Progenitor cell of endocrine pancreas (in vitro differentiated cells): Measurements from ENCODE around the gene HNRNPH2. TPM values are rescaled to one million over a fixed set of nuclear protein-coding genes. Genes with fewer than 3 reads are reported as not detected.

ENCODE experiments used
- DNase-seq: peaks from one replicate; pipeline ENCODE4 v3.0.0; 2021; ENCODE audit warnings: low spot score; ENCODE audit not compliant: unreplicated experiment
- H3K27ac Mint-ChIP-seq: 2 replicates; pipeline ENCODE4 v1.8.0; 2021; ENCODE audit warnings: mild to moderate bottlenecking, moderate library complexity, mixed read lengths
- H3K27me3 Mint-ChIP-seq: 2 replicates; pipeline ENCODE4 v1.8.0; 2021; ENCODE audit warnings: mixed read lengths
- H3K36me3 Mint-ChIP-seq: 2 replicates; pipeline ENCODE4 v1.8.0; 2022; ENCODE audit warnings: mixed read lengths; ENCODE audit not compliant: insufficient read depth
- H3K4me1 Mint-ChIP-seq: 2 replicates; pipeline ENCODE4 v1.8.0; 2021; ENCODE audit warnings: low read depth, mixed read lengths
- H3K4me3 Mint-ChIP-seq: 2 replicates; pipeline ENCODE4 v1.8.0; 2021; ENCODE audit warnings: low read depth, mild to moderate bottlenecking, moderate library complexity, mixed read lengths
- H3K9me3 Mint-ChIP-seq: 2 replicates; pipeline ENCODE4 v1.8.0; 2021; ENCODE audit warnings: low read depth, mixed read lengths
- total RNA-seq: library from RNA; stranded (reverse); gene quantifications from 2 replicates; pipeline ENCODE4 v1.2.1, GENCODE V29; 2021
- TF ChIP-seq, protein P1 (sequence below): fragments of 200-600 bp; sonication (generic); IDR thresholded peaks from one replicate; pipeline ENCODE4 v1.5.0; 2021; ENCODE audit warnings: antibody characterized with exemption, mild to moderate bottlenecking; ENCODE audit not compliant: unreplicated experiment

The HNRNPH2 gene
- total RNA-seq, 1 donor from 2014 or later, result 72.4 TPM

DNA sequence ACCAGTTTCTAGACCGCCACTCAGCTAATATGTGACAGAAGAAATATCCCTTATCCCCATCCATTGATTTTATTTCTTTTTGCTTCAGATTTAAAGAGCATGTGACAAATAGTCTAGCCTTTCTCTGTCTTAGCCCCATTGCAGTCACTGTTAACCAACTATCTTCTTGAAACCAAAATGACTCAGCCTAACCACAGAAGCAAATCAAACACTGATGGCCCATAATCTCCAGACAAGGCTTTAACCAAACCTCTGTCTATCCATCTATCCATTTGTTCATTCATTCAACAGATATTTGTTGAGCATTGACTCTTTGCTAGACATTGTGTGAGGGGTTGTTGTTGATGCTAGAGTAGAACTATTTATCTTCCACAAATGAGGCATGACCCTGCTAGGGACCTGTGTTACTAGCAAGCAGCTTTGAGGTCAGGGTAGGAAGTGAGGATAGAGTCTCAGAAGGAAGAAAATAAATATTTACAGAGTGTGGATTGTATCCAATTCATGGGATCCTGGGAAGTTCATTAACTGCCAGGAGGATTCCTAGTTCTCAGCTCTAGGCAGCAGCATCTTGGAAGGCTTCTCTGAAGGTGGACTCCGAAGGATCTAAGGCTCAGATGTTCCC lies 22.5 kb downstream of the HNRNPH2 start:
- TF ChIP-seq, protein P1, sequence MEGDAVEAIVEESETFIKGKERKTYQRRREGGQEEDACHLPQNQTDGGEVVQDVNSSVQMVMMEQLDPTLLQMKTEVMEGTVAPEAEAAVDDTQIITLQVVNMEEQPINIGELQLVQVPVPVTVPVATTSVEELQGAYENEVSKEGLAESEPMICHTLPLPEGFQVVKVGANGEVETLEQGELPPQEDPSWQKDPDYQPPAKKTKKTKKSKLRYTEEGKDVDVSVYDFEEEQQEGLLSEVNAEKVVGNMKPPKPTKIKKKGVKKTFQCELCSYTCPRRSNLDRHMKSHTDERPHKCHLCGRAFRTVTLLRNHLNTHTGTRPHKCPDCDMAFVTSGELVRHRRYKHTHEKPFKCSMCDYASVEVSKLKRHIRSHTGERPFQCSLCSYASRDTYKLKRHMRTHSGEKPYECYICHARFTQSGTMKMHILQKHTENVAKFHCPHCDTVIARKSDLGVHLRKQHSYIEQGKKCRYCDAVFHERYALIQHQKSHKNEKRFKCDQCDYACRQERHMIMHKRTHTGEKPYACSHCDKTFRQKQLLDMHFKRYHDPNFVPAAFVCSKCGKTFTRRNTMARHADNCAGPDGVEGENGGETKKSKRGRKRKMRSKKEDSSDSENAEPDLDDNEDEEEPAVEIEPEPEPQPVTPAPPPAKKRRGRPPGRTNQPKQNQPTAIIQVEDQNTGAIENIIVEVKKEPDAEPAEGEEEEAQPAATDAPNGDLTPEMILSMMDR, result no peak
- H3K27me3 Mint-ChIP-seq, result no peaks in the 10 kb centered on the region
- peaks cover 20% of the 10 kb centered on the region for H3K9me3 Mint-ChIP-seq
- peaks cover 31% of the 10 kb centered on the region for H3K36me3 Mint-ChIP-seq
- H3K27ac Mint-ChIP-seq, result no peak overlapping the region
- H3K4me1 Mint-ChIP-seq, result peaks cover 9% of the 10 kb centered on the region
- no peak for DNase-seq
- no peak overlapping the region for H3K4me3 Mint-ChIP-seq

DNA sequence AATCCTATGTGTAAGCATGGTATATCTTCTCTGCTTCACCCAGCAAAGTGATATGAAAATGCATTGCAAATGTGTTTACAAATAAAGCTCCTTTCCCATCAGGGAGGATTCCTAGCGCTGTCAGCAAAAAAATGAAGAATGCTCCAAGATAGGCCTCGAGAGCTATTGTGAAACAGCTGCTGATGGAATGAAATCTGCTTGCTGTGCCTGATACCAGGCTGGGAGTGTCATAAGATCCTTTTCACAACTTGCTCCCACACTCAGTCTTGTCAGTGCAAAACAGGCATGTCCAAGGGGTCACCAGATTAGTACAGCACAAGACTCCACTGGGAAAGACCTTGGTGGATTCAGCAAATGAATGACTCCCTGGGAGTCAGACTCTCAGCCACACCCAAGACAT lies 34.1 kb downstream of the HNRNPH2 start:
- DNase-seq, result no peak
- Mint-ChIP-seq H3K4me1 (no peaks in the 10 kb centered on the region), H3K27me3 (no peaks in the 10 kb centered on the region), H3K36me3 (peaks cover 30% of the 10 kb centered on the region), H3K4me3 (no peak overlapping the region), H3K9me3 (peaks cover 15% of the 10 kb centered on the region), H3K27ac (no peak overlapping the region)
- TF ChIP-seq, protein P1, result no peak

DNA sequence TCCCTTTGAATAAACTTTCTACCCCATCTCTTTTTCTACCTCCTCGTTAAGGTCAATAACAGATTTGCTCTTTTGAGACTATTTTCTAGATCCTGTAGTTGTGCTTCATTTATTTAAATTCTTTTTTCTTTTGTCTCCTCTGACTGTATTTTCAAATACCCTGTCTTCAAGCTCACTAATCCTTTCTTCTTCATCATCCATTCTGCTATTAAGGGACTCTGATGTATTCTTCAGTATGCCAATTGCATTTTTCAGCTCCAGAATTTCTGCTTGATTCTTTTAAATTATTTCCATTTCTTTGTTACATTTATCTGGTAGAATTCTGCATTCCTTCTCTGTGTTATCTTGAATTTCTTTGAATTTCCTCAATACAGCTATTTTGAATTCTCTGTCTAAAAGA lies 41.3 kb downstream of the HNRNPH2 start:
- Mint-ChIP-seq H3K36me3 (peaks cover 20% of the 10 kb centered on the region), H3K4me1 (no peaks in the 10 kb centered on the region), H3K27ac (no peak overlapping the region), H3K27me3 (no peaks in the 10 kb centered on the region), H3K4me3 (no peak overlapping the region), H3K9me3 (peaks cover 23% of the 10 kb centered on the region)
- TF ChIP-seq, protein P1, result no peak
- DNase-seq, result no peak

DNA sequence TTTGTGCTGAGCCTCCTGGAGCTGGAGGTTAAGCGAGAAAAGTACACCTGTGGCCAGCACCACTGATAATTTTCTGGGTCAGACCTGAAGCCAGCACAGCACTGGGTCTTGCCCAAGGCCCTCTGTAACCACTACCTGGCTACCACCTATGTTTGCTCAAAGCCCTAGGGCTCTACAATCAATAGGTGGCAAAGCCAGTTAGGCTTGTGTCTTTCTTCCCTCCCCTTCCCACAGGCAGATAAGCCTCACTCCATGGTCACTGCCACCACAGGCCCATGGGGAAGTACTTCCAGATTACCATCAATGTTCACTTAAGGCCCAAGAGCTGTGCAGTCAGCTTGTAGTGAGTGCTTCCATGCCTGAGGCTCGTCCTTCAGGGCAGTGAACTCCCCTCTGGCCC lies 42.1 kb downstream of the HNRNPH2 start:
- Mint-ChIP-seq H3K9me3 (peaks cover 26% of the 10 kb centered on the region), H3K27me3 (no peaks in the 10 kb centered on the region), H3K4me3 (no peak overlapping the region), H3K36me3 (peaks cover 19% of the 10 kb centered on the region), H3K4me1 (no peaks in the 10 kb centered on the region), H3K27ac (no peak overlapping the region)
- DNase-seq, result no peak
- TF ChIP-seq, protein P1, result no peak

DNA sequence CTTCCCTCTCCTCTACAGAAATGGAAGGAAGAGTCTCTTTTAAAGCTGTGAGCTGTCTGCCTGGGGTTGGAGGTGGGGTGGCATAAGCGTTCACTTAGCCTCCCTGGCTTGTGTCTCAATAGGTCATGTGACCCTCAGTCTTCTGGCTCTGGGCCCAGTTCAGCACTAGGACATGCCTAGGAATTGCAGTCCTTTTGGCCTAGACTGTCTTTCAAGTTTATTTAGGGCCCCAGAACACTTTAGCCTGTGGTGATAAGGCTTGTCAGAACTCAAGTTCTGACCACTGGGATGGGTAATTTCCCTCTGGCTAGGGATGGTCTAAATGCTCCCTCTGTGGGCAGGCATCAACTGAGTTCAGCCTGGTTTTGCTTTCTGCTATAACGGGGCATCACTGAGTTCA lies 42.9 kb downstream of the HNRNPH2 start:
- DNase-seq, result no peak
- Mint-ChIP-seq H3K36me3 (peaks cover 20% of the 10 kb centered on the region), H3K4me3 (no peak overlapping the region), H3K4me1 (no peaks in the 10 kb centered on the region), H3K27ac (no peak overlapping the region), H3K9me3 (peaks cover 29% of the 10 kb centered on the region), H3K27me3 (no peaks in the 10 kb centered on the region)
- TF ChIP-seq, protein P1, result no peak
